GM10266 (cell line): ENCODE data around the gene SHB.
"Not testable (repeated sequence)": the region's sequence is repeated elsewhere in the genome, so short reads cannot be mapped to it uniquely, and the experiment has no call there.

Experiments used
- DNase-seq: peaks from one replicate; pipeline ENCODE4 v3.0.0; 2012; ENCODE audit errors: extremely low spot score
- CTCF ChIP-seq: IDR thresholded peaks from 2 replicates; pipeline ENCODE4 v1.5.1; 2012; ENCODE audit warnings: mild to moderate bottlenecking, low read depth; ENCODE audit not compliant: control insufficient read depth, insufficient read depth; ENCODE audit errors: missing control alignments

The SHB gene

GRCh38 chr9:37915911-37916470, 153.0 kb downstream of the SHB start:
- DNase-seq, result no peak
- TF ChIP-seq CTCF, result no peak

- DNase-seq, result no peak
- no peak for TF ChIP-seq CTCF
Measured at GRCh38 chr9:37914701-37915358, 154.2 kb downstream of the SHB start.

GRCh38 chr9:37914154-37914551, 154.9 kb downstream of the SHB start:
- no peak for TF ChIP-seq CTCF
- DNase-seq, result no peak

- peak; percentile 79 for DNase-seq
- TF ChIP-seq CTCF, result peak; percentile 94
Measured at GRCh38 chr9:37913480-37914153, 155.4 kb downstream of the SHB start.

GRCh38 chr9:37911271-37911681, 157.8 kb downstream of the SHB start:
- no peak for DNase-seq
- no peak for TF ChIP-seq CTCF

GRCh38 chr9:37910271-37910670, 158.8 kb downstream of the SHB start:
- no peak for DNase-seq
- no peak for TF ChIP-seq CTCF

- not testable (repeated sequence) for DNase-seq
Measured at GRCh38 chr9:37909836-37910235, 159.2 kb downstream of the SHB start.
